HG03095 (cell line): ENCODE measurements around the gene CARMIL1.

Experiments
- ATAC-seq: cut with Tn5 transposase; IDR thresholded peaks from one replicate; pipeline ENCODE4 v1.9.1; 2021; ENCODE audit warnings: moderate library complexity; ENCODE audit not compliant: unreplicated experiment

The CARMIL1 gene

DNA sequence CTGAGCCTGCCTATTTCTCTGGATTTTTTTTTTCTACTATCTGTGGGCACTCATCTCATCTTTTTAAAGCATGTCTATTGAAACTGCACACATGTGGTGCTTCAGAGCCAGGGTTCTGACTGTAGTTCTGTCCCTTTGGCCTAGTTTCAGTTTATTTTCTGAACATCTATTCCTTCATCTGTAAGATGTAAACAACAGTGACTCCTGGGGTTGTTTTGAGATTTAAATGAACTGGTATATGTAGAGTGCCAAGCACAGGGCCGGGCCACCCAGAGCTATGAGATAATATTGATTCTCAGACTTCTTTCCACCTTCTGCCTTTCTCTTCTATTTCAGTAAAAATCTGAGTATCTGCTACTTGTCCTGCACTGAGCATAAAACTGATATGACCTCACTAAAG is 185.1 kb downstream of the CARMIL1 start:
- ATAC-seq: no peak

GRCh38 chr6:25465941-25466340 is 186.8 kb downstream of the CARMIL1 start:
- ATAC-seq: no peak

DNA sequence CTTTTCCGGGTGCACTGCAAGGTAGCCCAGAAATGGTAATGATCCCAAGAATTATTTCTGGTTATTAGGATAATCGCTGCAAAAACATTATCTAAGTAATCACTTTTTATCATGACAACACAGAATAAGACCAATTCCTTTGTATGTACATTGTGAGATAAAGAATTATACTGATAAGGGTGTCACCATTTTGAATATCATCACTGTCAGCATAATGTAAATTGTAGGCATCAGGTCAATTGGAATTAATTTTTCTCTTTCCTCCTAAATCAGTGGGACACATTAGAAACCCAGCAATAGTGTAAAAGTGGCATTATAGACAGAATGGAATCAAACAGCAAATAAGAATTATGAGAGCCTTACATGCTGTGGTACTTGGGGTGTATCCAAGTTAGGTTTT is 189.7 kb downstream of the CARMIL1 start:
- no peak for ATAC-seq

DNA sequence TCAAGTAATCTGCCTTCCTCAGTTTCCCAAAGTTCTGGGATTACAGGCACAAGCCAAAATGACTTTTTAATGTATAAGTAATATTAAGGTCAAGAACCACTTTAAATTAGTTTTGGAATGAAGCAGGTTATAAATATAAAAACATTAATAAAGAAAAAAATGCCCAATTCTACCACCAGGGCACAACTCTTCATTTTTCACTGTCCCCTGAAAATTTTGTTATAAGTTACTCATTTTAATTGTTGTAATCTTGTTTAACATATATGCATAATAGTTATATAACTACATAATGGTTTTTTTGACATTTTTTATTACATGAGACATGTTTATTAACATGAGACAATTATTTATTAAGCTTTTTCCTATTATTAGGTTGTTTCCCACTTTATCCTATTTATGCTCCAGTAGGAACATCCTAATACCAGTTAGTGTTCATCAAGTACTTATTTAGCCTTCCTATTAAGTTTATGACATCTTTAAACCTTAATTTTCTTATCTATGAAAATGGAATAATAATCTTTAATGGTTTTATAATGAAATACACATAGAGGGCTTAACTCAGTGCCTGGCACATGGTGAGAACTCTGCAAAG is 190.7 kb downstream of the CARMIL1 start:
- ATAC-seq: no peak

DNA sequence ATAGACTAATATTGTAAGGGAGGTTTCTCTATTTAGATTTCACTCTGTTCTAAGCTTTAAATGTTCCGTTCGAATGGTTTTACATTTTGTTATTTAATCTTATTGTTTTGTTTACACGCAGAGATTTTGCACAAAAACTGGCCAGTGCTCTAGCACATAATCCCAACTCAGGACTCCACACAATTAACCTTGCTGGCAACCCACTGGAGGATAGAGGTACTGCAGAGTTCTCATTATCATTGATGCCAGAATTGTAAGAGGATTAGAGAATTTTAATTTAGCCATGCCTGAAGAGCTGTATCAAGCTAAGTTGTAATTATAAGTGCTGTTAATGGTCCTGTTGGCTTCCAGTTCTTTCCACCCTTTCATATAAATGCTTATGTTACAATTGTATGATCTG is 193.1 kb downstream of the CARMIL1 start:
- ATAC-seq: no peak

DNA sequence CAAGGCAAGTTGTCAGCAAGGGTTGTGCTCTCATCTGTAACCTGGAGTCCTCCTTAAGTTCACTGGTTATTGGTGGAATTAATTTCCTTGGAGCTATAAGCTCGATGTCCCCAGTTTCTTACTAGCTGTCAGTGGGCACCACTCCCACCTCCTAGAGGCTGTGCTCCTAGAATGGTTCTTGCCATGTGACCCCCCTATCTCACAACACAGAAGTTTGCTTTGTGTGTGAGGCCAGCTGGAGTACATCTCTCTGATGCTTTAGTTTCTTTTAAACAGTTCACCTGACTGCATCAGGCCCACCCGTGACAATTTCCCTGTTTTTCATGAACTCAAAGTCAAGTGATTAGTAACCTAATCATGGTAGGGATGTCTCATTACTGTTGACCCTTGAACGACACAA is 193.7 kb downstream of the CARMIL1 start:
- ATAC-seq: no peak

DNA sequence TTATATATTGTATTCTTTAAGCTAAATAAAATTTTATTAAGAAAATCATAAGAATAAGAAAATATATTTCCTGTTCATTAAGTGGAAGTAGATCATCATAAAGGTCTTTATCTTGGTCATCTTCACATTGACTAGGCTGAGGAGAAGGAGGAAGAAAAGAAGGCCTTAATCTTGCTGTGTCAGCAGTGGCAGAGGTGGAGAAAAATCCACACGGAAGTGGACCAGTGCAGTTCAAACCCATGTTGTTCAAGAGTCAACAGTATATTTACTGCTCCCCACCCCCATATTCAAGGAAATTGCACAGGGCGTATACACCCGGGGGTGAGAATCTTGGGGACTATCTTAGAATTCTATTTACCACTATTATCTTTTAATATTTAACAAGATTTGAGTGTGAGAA is 194.3 kb downstream of the CARMIL1 start:
- no peak for ATAC-seq

DNA sequence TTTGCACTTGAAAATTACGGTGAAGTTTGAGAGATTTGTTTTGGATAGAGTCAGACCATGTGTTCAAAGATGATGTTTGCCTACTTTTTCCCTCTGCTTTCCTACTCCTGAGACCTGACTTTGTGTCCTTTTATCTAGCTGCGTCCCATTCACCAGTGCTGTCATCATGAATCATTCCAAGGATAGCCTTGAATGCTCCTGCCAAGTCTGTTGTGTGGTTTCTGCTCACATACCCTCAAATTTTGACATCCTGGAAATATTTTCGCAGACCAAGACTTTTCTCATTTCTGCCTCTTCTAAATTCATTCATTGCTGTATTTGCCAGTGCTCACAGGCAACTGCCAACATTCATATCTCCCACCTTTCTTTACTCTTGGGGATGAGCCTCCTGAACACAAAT is 197.0 kb downstream of the CARMIL1 start:
- no peak for ATAC-seq

DNA sequence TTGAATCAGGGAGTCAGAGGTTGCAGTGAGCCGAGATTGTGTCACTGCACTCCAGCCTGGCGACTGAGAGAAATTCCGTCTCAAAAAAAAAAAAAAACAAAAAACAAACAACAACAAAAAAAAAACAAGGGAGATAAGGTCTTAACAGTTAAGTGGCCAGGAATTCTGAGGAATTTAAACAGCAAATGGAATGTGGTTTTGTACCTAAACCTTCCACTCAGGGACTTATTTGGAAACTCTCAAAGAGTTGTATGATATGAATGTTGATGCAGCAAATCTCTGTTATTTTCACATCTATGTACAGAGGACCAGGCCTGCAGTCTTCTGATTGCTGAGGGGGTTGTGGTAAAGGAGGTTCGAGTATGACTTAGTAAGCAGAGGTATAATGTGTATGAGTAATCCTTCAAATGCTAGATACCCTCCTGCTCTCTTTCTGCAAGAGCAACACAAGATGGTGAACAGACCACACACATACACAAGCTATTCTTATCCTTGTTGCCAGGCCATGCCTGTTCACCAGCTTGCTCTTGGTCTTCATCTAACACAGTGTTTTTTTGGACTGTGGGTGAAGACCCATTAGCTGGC is 197.9 kb downstream of the CARMIL1 start:
- ATAC-seq: no peak

GRCh38 chr6:25478973-25479372 is 199.8 kb downstream of the CARMIL1 start:
- ATAC-seq: no peak

GRCh38 chr6:25481267-25481666 is 202.1 kb downstream of the CARMIL1 start:
- ATAC-seq: no peak

GRCh38 chr6:25482996-25483395 is 203.8 kb downstream of the CARMIL1 start:
- ATAC-seq: no peak

DNA sequence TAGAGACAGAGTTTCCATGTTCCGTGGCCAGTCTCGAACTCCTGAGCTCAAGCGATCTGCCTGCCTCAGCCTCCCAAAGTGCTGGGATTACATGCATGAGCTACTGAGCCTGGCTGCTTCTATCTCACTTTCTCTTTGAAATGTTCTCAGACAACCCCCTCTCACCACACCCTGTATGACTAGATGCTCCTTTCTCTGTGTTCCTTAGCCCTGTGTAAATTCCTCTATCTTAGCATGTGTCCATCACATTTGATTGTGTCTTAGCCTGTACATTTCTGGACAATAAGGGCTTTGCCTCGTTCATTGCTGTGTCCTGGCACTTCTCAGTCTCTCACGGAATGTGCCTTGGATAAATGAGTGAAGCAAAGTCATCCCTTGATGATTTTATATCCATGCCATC is 204.8 kb downstream of the CARMIL1 start:
- no peak for ATAC-seq

- no peak for ATAC-seq
Observed at GRCh38 chr6:25484900-25485299, 205.7 kb downstream of the CARMIL1 start.

DNA sequence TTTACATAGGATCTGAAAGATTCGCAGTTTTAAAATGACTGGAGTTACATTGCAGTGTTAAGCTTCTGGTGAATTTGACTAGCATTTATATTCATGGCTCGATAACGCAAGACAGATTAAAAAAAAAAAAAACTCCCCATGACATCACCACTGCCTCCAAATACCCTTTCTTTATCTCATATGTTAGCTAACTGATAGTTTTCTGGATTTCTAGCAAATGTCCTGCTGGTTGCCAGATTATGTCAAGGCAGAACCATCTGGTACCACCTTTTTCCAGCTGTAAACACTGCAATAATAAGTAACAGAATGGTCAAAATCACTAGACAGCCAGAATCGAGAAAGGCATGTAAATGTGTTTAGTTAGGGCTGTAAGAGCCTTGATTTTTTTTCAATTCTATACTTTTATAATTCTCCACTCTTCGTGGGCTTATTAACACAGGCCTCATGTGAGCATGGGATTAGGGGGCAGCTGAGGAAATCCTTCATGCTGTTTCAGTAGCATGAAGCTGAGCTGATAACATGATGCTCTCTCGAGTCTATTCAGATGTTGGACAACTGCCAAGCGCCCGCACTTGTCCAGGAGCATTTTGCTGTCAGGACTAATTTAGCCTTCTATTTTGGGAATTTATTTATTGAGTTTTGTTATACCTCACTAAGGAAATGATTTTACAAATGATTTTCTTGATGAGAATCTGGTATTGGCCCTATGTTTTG is 206.8 kb downstream of the CARMIL1 start:
- no peak for ATAC-seq

- no peak for ATAC-seq
Observed at GRCh38 chr6:25486550-25486949, 207.4 kb downstream of the CARMIL1 start.

DNA sequence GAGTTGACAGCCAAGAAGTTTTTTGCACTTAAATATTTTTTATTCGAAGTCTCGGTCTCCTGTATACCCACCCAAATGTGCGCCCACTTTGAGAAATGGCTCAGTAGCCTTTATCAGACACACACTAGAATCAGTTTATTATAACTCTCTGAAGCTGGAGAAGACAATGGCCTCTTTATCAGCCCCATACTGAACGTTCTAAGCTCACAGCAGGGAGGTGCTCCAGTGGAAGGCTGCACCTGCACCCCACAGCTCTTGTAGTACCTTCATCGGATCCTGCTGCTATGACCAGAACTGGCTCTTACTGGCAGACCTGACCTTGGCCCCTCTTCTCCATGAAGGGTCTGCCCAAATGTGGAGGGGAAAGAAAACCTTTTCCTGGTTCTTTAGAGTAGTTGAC is 207.8 kb downstream of the CARMIL1 start:
- ATAC-seq: no peak

DNA sequence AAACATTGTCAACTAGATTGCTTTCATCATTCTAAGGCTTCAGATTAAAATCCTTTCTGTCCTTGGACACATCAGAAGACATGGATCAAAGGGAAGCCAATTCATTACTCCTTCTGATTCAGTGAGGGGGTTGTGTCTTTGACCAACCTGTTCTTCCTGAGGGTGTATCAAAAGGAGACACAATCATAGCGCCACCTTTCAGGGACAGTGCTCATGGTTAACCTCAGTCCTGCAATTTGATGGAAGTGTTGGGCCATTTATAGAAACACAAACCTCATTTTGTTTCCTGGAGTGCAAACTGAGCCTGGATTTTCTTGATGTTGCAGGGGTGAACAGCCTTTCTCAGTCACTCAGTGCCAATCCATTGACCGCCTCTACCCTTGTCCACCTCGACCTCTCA is 209.0 kb downstream of the CARMIL1 start:
- ATAC-seq: no peak

- ATAC-seq: no peak
Observed at GRCh38 chr6:25489399-25489798, 210.2 kb downstream of the CARMIL1 start.

GRCh38 chr6:25490018-25490801 is 211.0 kb downstream of the CARMIL1 start:
- ATAC-seq: peak; percentile 84

- ATAC-seq: no peak
Observed at GRCh38 chr6:25492951-25493350, 213.8 kb downstream of the CARMIL1 start.

GRCh38 chr6:25494469-25494868 is 215.3 kb downstream of the CARMIL1 start:
- no peak for ATAC-seq
